Esophagus (tissue), 2 donors: ENCODE results near the gene SESTD1. TPM values are rescaled to one million over a fixed set of nuclear protein-coding genes. Genes with fewer than 3 reads are reported as not detected.

Experiments used
- H3K27ac ChIP-seq, 2 donors: one replicate each; pipeline ENCODE4 v1.5.1; 2013; ENCODE audit warnings: low read depth in 2 of 2, mild to moderate bottlenecking in 2 of 2, inconsistent platforms in 1 of 2, low read length in 1 of 2, moderate library complexity in 1 of 2
- H3K27me3 ChIP-seq, 2 donors: one replicate each; pipeline ENCODE4 v1.6.1; 2013; ENCODE audit warnings: low read length in 2 of 2, control low read depth in 1 of 2, mild to moderate bottlenecking in 1 of 2; ENCODE audit not compliant: insufficient read depth in 2 of 2, control insufficient read depth in 1 of 2
- H3K36me3 ChIP-seq, 2 donors: one replicate each; pipeline ENCODE4 v1.6.1; 2013; ENCODE audit warnings: low read length in 1 of 2; ENCODE audit not compliant: control insufficient read depth in 2 of 2, insufficient read depth in 2 of 2
- H3K4me1 ChIP-seq, 2 donors: one replicate each; pipeline ENCODE4 v1.6.1; 2013; ENCODE audit warnings: low read length in 1 of 2; ENCODE audit not compliant: control insufficient read depth in 2 of 2, insufficient read depth in 2 of 2
- H3K4me3 ChIP-seq, 2 donors: one replicate each; pipeline ENCODE4 v1.5.1; 2013; ENCODE audit warnings: low read length in 2 of 2, mild to moderate bottlenecking in 2 of 2, low read depth in 1 of 2, moderate library complexity in 1 of 2
- H3K9me3 ChIP-seq, 2 donors: one replicate each; pipeline ENCODE4 v1.6.1; 2013; ENCODE audit warnings: mild to moderate bottlenecking in 2 of 2, low read depth in 1 of 2, low read length in 1 of 2, moderate library complexity in 1 of 2; ENCODE audit not compliant: control insufficient read depth in 2 of 2, insufficient read depth in 1 of 2
- WGBS, 2 donors: extraction: QIAGEN DNeasy Blood & Tissue Kit; methylation state at CpG; one replicate each; pipeline ENCODE4 v1.1.7; 2013; 5-methylcytosine and 5-hydroxymethylcytosine counted together
- polyA plus RNA-seq, 2 donors: library from polyadenylated mRNA; stranded (reverse); fragments of 200-250 nt; gene quantifications; one replicate each; pipeline ENCODE4 v1.2.3, GENCODE V29; 2013
- donor health status: healthy with polysubstance abuse.
- donor health status: Bipolar disorder and iron deficiency.

The SESTD1 gene
- polyA plus RNA-seq, 2 donors, result 3.0 to 7.6 TPM

GRCh38 chr2:179133016-179133415, 131.6 kb downstream of the SESTD1 start:
- no peak overlapping the region for H3K27ac ChIP-seq
- 91 to 97% methylated on average over 1 of the region's 1 CpG for WGBS, 2 donors
- H3K9me3 ChIP-seq, result no peaks in the 10 kb centered on the region
- H3K36me3 ChIP-seq, result no peaks in the 10 kb centered on the region
- no peak overlapping the region for H3K4me3 ChIP-seq
- H3K4me1 ChIP-seq, result no peaks in the 10 kb centered on the region
- no peaks in the 10 kb centered on the region for H3K27me3 ChIP-seq

- Histone ChIP-seq H3K4me3 (no peak overlapping the region), H3K9me3 (no peaks in the 10 kb centered on the region), H3K36me3 (no peaks in the 10 kb centered on the region), H3K4me1 (no peaks in the 10 kb centered on the region), H3K27me3 (no peaks in the 10 kb centered on the region), H3K27ac (no peak overlapping the region)
- 54 to 58% methylated on average over 2 of the region's 2 CpGs for WGBS, 2 donors
These were observed 132.6 kb downstream of the SESTD1 start for GRCh38 chr2:179132076-179132475.

GRCh38 chr2:179130560-179130959, 134.1 kb downstream of the SESTD1 start:
- Histone ChIP-seq H3K4me3 (no peak overlapping the region), H3K36me3 (no peaks in the 10 kb centered on the region), H3K27ac (no peak overlapping the region), H3K27me3 (no peaks in the 10 kb centered on the region), H3K9me3 (no peaks in the 10 kb centered on the region), H3K4me1 (no peaks in the 10 kb centered on the region)

GRCh38 chr2:179129574-179130238, 134.9 kb downstream of the SESTD1 start:
- no peaks in the 10 kb centered on the region for H3K4me1 ChIP-seq
- H3K27ac ChIP-seq, result no peak overlapping the region
- no peaks in the 10 kb centered on the region for H3K27me3 ChIP-seq
- 70 to 85% methylated on average over 1 of the region's 1 CpG for WGBS, 2 donors
- H3K9me3 ChIP-seq, result no peaks in the 10 kb centered on the region
- no peaks in the 10 kb centered on the region for H3K36me3 ChIP-seq
- H3K4me3 ChIP-seq, result no peak overlapping the region

- no peaks in the 10 kb centered on the region for H3K36me3 ChIP-seq
- no peak overlapping the region for H3K4me3 ChIP-seq
- no peaks in the 10 kb centered on the region for H3K9me3 ChIP-seq
- no peaks in the 10 kb centered on the region for H3K4me1 ChIP-seq
- H3K27me3 ChIP-seq, result no peaks in the 10 kb centered on the region
- H3K27ac ChIP-seq, result no peak overlapping the region
- 92 to 96% methylated on average over 3 of the region's 3 CpGs for WGBS, 2 donors
These were observed 139.2 kb downstream of the SESTD1 start for GRCh38 chr2:179125404-179125803.

- Histone ChIP-seq H3K4me3 (no peak overlapping the region), H3K9me3 (no peaks in the 10 kb centered on the region), H3K27ac (no peak overlapping the region), H3K4me1 (no peaks in the 10 kb centered on the region), H3K36me3 (no peaks in the 10 kb centered on the region), H3K27me3 (no peaks in the 10 kb centered on the region)
- 88 to 90% methylated on average over 3 of the region's 3 CpGs for WGBS, 2 donors
These were observed 140.3 kb downstream of the SESTD1 start for GRCh38 chr2:179124282-179124681.

GRCh38 chr2:179123272-179123662, 141.4 kb downstream of the SESTD1 start:
- H3K27me3 ChIP-seq, result no peaks in the 10 kb centered on the region
- no peaks in the 10 kb centered on the region for H3K36me3 ChIP-seq
- H3K4me3 ChIP-seq, result no peak overlapping the region
- no peaks in the 10 kb centered on the region for H3K9me3 ChIP-seq
- 90% methylated on average over 1 of the region's 1 CpG for WGBS, 2 donors
- no peaks in the 10 kb centered on the region for H3K4me1 ChIP-seq
- no peak overlapping the region for H3K27ac ChIP-seq

- H3K36me3 ChIP-seq, result peaks cover 0 to 2% of the 10 kb centered on the region in 2 donors
- no peak overlapping the region for H3K4me3 ChIP-seq
- H3K4me1 ChIP-seq, result no peaks in the 10 kb centered on the region
- no peaks in the 10 kb centered on the region for H3K27me3 ChIP-seq
- no peak overlapping the region for H3K27ac ChIP-seq
- H3K9me3 ChIP-seq, result no peaks in the 10 kb centered on the region
These were observed 156.9 kb downstream of the SESTD1 start for GRCh38 chr2:179107737-179108136.

- Histone ChIP-seq H3K4me3 (no peak overlapping the region), H3K4me1 (no peaks in the 10 kb centered on the region), H3K36me3 (peaks cover 0 to 2% of the 10 kb centered on the region in 2 donors), H3K27me3 (no peaks in the 10 kb centered on the region), H3K9me3 (no peaks in the 10 kb centered on the region), H3K27ac (no peak overlapping the region)
- WGBS, 2 donors, result 19 to 26% methylated on average over 3 of the region's 3 CpGs
These were observed 157.8 kb downstream of the SESTD1 start for GRCh38 chr2:179106676-179107428.

GRCh38 chr2:179106342-179106675, 158.3 kb downstream of the SESTD1 start:
- Histone ChIP-seq H3K9me3 (no peaks in the 10 kb centered on the region), H3K27me3 (no peaks in the 10 kb centered on the region), H3K27ac (no peak overlapping the region), H3K4me3 (no peak overlapping the region), H3K36me3 (peaks cover 0 to 2% of the 10 kb centered on the region in 2 donors), H3K4me1 (no peaks in the 10 kb centered on the region)
- 46 to 49% methylated on average over 4 of the region's 4 CpGs for whole genome bisulfite sequencing, 2 donors
